Endometrial microvascular endothelial cells (primary cell): ENCODE data around the gene RAPGEF5. TPM values are rescaled to one million over a fixed set of nuclear protein-coding genes. Genes with fewer than 3 reads are reported as not detected.

Experiments used
- in situ Hi-C: cut with HindIII; loops from 2 replicates; pipeline ENCODE4 v1.10.0; 2017; ENCODE audit warnings: low sequenced_read_pairs, low pct_unique_long_range_greater_than_20kb; ENCODE audit errors: inconsistent ontology term
- total RNA-seq: library from RNA; depleted of rRNA; stranded (reverse); fragments of >200 nt; gene quantifications from one replicate; pipeline ENCODE4 v1.2.3, GENCODE V29; 2015; ENCODE audit errors: inconsistent ontology term

The RAPGEF5 gene
- total RNA-seq, 1 donor from 2014 or later = 104 TPM

DNA sequence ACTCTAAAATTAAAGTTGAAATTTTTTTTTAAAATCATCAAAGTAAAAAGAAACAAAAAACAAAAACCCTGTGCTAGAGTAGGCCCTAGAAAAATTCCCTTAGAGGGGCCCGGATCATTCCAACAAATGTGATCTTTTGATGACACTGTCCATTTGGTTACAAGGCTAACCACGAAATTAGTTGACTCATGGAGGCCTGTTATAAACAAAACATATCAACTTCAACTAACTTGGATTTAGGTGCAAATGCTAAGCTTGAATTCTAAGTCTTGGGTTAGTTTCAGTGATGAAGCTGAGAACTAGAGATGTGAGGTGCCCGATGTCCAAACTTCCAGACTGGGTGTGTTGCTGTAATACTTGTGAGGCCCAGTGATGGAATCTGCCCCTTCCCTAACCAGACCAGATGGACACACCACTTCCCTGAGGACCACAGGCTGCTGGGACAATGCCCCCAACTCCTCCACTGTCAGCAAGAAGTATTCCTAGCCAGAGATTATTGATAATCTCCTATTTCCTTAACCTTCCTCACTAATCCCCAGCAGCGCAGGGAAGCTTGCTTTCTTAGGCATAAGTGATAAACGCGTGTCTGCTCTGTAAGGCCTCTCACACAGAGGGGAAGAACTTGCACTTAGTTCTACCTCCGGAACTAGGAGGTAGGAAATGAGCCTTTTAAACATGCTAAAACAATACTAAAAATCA lies 108.7 kb downstream of the RAPGEF5 start:
- in situ Hi-C loops = no loop called here

DNA sequence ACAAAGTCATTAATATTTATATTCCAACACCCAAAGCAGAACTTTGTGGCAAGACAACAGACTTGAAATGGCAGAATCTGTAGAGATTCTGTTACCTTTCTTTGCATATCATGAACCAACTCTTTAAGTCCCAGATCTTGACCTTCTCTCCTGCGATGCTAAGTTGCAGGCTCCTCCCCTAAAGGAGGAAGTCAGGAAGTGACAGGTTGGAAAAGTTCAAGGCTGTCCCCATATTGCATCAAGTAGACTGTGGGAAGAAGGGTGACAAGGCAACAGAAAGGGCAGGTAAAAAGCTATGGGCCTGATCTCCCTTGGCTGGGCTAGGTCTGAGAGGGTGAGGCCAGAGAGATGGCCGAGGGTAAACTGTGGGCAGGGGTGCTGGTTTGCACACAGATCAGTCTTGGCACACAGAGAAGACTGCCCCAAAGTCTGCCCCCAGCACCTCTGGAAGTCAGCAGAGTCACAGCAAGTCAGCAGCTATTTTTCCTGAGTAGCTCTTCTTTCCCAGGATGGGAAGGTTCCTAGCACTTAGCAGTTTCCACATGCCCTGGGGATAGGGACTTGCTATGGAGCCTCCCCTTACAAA lies 115.1 kb downstream of the RAPGEF5 start:
- in situ Hi-C loops = no loop called here

DNA sequence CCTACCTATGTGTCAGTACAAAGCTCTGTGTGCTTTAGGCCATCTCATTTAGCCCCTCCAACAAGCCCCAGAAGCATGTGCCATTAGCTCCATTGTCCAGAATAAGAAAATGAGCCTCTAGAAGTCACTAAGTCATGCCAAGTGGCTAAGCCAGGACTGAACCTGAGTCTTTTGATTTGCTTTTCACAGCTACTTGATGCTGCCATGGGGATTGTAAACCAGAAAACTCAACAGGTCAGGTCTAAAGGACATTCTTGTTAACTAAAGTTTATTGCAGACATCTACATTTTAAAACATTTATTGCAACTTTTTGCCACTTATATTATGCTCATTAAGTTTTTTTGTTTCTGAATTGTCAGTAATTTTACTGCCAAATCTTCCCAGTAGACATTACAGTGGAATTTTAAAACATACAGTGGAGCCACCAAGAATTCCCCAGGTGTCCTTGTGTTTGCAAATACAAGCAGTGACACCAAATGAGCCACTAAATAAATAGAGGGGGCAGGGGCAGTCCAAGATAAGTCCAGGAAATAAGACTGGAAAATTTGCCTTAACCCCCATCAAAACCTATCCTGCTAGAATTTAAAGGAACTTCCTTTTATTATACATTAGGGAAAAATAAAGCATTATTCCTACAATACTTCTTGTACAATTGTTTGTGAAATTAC lies 115.9 kb downstream of the RAPGEF5 start:
- in situ Hi-C loops = no loop called here

DNA sequence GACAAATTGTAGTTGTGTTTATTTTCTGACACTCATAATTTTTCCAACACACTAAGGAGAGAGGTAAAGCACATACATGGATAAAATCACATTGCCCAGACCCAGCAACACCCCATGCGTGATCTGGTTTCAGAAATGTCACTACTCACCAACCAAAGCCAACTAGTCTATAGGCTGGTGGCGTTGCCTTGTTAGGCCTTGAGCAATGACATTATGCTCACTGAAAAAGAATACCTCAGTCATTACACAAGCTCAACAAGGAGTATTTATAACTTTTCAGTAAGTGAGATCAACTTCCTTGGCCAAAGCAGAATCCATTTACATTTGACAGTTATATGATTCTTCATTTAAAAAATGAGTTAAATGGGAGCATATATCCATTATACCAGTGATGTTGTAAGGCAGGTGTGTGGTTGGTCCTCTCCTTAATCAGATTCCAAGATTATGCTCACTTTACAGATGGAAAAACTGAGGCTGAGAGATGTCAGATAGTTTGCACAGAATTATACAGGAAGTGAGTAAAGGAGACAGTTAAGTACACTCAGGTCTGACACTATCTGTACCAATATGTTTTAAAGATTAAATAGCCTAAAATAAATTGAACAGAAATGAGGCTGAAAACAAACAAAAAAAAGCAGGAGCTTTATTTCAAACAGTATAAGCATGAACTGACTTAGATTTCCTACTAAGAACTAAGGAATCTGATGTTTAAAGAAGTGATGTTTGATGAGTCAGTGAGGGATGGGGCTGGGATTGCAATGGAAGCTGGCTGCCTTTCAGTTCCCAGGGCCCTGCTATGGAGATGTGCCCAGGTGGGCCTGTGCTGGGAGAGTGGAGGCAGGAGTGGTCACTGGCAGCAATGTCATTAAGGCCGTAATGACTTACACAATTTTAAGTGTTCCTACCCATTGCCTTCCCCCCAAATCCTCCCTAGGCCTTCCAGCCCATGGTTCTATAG lies 118.3 kb downstream of the RAPGEF5 start:
- in situ Hi-C loops = no loop called here

DNA sequence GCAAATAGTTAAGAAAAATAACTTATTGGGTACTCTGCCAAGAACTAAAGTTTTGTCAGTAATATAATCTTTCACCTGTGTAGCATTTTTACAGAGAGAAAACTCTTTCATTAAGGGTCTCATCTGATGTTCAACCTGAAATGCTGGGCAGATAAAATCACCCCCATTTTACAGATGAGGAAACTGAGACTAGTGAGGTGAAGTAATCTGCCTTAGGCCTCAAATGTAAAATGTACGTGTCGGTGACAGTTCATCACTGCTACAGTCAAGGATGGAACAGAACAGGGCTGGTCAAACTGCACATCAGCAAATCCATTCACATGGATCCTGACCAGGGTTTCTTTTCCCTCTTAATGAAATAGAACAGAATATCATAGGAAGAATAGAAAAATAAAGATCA lies 121.8 kb downstream of the RAPGEF5 start:
- in situ Hi-C loops = no loop called here

DNA sequence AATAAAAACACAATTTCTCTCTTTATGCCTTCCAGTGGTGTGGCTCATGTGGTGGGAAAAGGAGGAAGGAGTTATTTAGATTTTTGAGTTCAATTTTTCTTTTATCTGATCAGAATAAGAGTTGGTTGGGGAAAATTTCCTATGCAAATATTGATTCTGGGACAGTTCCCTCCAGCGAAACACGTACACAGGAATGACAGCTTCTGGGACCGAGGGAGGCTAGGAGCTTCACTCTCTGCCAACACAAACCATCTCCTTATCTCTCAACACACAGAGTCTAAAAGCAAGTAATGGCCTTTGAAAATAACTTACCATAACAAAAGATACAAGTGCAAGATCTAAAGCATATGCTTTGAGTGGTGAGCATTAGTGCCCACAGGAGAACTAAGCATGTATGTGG lies 122.7 kb downstream of the RAPGEF5 start:
- in situ Hi-C loops = no loop called here

DNA sequence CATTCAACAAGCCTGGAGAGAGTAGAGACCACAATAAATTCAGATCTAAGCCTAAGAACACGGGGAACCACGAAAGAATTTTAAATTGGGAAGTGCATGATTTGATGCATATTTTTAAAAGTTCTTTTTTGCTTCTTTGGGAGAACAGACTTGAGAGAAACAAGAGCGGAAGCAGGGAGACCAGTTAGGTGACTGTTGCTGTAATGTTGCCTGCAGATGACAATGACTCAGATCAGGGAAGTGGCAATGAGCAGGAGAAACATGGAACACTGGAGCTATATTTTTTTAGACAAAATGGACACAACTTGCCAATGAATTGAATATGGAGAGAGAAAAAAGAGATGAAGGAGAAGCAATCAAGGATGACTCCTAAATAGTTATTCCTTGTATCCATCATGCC lies 125.1 kb downstream of the RAPGEF5 start:
- in situ Hi-C loops = no loop called here

DNA sequence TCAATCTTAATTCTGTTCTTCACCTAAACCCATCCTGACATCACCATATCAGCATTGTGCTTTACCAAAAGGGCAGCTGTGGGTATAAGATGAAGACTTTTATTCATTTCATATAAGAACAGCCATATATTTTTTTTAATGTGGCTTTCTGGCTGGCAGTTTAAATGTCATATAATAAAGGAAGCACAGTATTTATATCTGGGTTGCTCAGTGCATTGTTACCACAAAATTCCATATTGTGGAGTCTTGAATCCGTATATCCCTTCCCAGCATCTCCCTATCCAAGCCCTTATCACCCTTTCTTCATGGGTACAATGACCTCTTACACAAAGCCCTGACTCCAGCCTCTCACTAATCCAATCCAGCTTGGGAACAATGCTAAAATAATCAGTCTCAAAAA lies 125.8 kb downstream of the RAPGEF5 start:
- in situ Hi-C loops = no loop called here

DNA sequence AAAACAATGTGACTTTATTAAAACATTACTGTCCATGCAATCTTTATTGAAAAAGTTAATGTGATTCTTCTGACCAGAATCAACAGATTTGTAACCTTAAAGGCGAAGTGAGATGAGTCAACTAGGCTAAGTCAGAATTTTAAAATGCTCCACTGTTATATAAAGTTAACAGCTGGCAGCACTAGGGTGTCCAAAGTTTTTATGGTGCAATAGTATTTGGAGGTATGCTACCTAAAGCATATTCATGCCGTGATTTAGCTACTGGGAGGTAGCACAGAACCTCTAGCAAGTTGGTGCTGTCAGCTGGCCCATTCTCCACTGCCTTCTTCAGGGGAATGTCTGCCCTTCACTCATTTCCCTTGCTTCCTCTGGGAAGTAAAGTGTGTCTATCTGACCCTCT lies 126.7 kb downstream of the RAPGEF5 start:
- in situ Hi-C loops = no loop called here

DNA sequence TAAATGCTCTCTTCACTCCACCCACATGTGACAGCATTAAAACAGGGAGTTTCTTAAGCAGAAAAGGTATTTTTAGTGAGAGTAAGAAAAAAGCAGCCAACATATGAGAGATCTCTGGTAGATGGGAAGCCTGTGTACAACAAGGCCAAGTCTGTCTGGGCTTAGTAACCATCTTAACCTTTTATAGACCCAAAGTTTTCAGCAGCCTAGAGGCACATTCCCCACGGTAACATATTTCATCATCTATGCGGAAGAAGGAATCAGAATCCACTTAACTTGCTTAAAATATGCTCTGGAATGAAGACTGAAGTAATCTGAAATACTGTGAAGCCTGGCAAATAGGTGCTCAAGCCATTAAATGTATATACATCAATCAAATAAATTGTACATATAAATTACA lies 127.8 kb downstream of the RAPGEF5 start:
- in situ Hi-C loops = no loop called here

DNA sequence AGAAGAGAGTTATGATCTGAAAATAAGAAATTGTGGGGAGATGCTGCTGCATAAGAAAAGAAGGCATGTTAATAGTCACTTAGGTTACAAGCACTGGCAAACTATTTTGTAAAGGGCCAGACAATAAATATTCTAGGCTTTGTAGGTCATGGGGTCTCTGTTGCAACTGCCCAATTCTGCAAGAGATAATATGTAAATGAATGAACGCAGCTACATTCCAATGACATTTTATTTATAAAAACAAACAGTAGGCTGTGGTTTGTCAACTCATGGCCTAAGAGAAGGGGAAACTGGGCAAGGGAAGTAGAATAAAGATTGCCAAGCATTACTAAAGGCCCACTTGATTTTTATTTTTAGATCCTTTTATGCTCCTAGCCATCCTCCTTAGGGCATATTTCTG lies 133.1 kb downstream of the RAPGEF5 start:
- in situ Hi-C loops = no loop called here

DNA sequence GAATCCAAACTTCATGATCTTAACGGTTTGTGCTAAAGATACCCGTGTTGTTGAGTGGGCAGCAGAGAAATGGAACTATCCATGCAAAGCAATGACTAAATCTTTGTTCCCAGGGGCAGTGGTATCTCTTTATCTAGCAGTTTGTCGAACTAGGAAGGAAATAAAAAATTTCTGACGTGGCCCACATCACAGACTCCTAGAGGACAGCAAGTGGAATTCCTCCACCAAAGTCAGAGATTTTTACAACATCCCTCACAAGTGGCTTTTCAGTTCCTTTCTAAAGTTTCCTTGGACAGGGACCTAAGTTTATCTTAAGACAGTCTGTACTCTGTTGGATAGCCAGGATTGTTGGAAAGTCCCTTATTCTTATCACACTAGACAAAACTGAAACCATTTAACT lies 136.0 kb downstream of the RAPGEF5 start:
- in situ Hi-C loops = no loop called here

DNA sequence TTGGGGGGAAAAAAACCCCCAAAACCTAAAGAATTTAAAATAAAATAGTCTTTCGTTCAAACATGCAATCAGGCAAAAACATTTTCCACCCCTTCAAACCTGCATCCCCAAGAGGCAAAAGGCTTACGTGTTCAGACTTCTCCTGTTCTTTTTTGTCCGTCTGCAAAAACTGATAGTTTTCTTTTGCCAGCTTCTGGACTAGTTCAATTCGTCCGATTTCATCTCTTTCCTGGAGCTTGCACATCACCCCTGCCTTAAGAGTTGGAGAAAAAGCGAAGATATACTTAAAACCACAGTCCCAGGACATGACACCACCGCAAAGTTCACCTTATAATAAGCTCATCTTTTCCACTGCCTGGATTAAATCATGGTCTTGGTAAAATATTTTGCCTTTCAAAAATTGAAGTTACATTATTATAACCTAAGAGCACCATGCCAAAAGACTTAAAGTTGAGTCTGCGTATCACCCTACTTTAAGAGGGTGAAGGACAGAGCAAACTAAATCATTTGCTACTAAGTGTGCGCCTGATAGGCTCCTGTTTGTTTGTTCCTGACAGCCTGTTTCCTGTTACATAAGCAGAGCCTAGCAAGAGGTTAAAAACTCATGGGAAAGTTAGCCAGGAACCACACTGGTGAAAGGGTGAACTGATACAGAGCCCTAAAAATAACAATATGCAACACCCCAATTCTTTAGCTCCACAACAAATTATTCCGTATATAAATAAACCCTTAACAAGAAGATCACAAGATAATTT lies 137.0 kb downstream of the RAPGEF5 start:
- in situ Hi-C loops = loop anchor here (10.0 kb wide), 1 partner anchor 235 kb away; no protein-coding TSS in a partner anchor

DNA sequence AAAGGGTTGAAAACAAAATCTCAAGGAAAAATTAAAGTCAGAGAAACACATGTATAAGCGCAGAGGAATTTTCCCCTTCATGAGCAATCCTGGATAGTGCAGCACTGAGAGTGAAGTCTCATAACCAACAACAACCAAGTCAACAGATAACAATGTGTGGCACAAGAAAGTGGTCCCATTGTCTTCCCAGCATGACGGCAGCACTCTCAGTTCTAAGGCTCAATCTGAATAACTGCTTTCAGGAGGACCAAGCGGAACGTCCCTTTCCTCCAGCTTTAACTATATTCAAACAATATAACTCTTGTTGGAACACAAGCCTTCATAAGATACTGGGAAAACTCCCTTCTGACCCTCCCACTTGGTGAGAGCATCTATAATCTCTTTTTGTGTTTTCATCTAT lies 137.9 kb downstream of the RAPGEF5 start:
- in situ Hi-C loops = loop anchor here (10.0 kb wide), 1 partner anchor 236 kb away; no protein-coding TSS in a partner anchor

DNA sequence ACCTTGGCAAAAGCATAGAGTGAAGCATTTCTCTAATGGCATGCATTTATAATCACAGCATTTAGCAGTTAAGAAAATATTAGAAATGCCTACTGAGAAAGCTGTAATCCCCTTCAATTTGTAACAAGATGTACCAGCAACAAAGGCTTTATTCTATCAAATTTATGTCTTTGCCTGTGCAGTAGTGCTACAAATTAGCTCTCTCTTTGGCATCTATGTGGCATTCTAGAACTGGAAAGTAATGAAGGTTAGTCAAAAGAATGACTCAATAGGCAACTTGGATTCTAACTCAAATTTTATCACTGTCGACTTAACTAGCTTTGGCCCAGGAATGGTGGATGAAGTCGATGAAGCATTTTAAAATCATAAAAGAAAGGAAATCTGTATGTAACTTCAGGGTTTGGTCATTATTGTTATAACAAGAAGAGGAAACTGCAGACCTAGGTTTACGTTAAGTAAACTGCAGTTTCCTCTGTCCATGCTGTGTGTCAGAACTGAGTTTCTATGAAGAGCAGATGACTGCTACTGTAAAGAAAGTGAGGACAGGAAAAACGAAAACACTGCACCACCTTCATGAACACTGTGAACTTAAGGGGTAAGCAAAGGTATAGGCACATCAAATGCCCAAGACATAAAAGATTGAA lies 140.0 kb downstream of the RAPGEF5 start:
- in situ Hi-C loops = loop anchor here (10.0 kb wide), 1 partner anchor 238 kb away; no protein-coding TSS in a partner anchor

DNA sequence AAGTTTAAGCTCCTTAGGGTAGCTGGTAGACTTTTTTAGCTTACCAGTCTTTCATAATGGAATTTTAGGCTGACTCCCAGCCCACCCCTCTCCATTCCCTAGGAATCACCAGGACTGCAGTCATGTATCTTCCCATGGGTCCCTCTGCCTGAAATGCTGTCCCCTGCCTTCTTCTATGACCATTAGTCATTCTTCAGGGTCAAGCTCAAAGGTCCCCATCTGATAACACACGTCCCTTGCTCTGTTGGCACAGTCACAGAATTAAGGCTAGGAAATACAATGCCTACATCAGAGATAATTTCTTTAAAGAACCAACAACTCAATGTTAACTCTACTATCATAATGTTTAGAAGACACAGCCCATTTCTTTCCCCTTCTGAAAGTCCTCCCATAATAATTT lies 140.6 kb downstream of the RAPGEF5 start:
- in situ Hi-C loops = loop anchor here (10.0 kb wide), 1 partner anchor 238 kb away; no protein-coding TSS in a partner anchor

DNA sequence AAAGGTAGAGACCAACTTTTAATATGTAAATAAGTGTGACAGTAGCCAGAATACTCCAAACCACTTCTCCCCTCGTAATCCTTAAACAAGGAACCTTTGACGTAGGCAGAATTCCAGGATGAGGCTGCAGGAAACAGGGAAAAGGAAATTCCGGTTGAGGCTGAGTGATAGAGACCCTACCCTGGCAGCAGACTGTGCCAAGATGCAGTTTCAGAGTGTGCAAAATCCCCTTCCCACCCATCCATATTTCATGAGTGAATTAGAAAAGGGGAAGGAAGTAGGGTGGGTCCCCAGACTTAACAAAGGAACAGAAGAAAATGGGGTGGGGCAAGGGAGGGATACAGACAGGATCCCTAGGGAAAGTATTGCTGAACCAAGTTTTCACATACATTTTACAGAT lies 143.0 kb downstream of the RAPGEF5 start:
- in situ Hi-C loops = loop anchor here (10.0 kb wide), 1 partner anchor 241 kb away; no protein-coding TSS in a partner anchor

DNA sequence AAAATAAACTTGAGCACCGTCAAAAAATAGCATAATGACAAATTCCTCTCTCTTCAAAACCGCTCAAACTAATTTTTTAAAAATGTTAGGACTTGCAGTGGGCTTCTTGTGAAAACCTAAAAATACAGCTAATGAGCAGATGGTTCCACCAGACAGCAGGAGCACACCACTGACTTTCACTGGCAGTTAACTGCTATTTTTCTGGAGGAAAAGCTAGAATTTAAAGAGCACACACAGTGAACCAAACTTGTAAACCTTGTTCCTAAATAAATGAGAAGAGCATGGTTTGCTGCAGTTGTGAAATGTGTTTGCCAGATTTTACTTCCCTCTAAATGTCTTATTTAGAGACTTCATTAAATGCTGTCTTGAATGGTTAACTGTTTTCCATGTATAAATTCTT lies 143.9 kb downstream of the RAPGEF5 start:
- in situ Hi-C loops = loop anchor here (10.0 kb wide), 1 partner anchor 242 kb away; no protein-coding TSS in a partner anchor
